PC-9 (cell line): ENCODE data around the gene CLDN9.

Experiments
- EZH2 ChIP-seq: fragments of 200-600 bp; sonication (generic); IDR thresholded peaks from 2 replicates; pipeline ENCODE4 v1.8.0; 2017; ENCODE audit warnings: antibody characterized with exemption, low read depth
- TF ChIP-seq, protein P1 (sequence below): fragments of 200-600 bp; sonication (generic); conservative IDR thresholded peaks from 2 replicates; pipeline ENCODE4 v1.6.1; 2017; ENCODE audit warnings: mixed run types, antibody characterized with exemption, mild to moderate bottlenecking, moderate library complexity

DNA sequence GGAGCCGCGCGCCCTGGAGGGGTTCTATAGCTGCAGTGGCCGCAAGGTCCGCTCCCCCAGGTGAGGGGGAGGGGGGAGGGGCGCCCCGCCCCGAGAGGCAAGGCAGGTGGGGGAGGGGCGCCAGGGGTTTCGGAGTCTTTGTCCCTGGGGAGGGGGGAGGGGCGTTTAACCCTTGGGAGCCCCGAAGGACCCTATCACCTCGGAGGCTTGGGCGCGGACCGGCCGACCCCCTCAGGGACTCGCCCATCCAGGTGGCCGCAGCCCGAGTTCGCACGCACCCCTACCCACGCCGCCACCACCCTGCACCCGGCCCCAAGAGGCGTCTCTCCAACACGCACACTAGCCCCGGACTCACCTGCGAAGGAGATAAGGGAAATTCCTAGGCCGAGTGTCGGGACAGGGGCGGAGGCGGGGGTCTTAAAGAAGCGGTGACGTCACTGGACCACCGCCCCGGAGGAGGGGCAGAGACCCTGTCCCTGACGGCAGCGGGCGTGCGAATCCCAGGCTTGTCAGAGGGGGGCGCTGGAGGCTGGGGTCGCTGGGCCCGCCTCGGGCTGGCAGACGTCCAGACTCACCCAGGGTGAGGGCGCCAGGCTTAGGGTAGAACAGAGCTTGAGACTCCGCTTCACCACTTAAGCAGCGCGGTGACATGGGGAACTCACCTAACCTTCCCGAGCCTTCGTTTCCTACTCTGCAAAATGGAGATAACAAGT is 5.2 kb downstream of the CLDN9 start, which contains the start of gene CLDN6:
- TF ChIP-seq, protein P1, sequence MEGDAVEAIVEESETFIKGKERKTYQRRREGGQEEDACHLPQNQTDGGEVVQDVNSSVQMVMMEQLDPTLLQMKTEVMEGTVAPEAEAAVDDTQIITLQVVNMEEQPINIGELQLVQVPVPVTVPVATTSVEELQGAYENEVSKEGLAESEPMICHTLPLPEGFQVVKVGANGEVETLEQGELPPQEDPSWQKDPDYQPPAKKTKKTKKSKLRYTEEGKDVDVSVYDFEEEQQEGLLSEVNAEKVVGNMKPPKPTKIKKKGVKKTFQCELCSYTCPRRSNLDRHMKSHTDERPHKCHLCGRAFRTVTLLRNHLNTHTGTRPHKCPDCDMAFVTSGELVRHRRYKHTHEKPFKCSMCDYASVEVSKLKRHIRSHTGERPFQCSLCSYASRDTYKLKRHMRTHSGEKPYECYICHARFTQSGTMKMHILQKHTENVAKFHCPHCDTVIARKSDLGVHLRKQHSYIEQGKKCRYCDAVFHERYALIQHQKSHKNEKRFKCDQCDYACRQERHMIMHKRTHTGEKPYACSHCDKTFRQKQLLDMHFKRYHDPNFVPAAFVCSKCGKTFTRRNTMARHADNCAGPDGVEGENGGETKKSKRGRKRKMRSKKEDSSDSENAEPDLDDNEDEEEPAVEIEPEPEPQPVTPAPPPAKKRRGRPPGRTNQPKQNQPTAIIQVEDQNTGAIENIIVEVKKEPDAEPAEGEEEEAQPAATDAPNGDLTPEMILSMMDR, result no peak
- TF ChIP-seq EZH2, result no peak
